OCI-LY3 (cell line): ENCODE measurements around the gene TREML4.

Experiments used
- H2AFZ ChIP-seq: fragments of 200-600, 300-600 bp; shearing (Covaris generic); 2 replicates; pipeline ENCODE4 v1.6.0; 2014; ENCODE audit warnings: antibody characterized with exemption, low read depth, low read length
- H3K27ac ChIP-seq: fragments of 200-600, 300-600 bp; sonication (generic); 2 replicates; pipeline ENCODE4 v1.5.1; 2014; ENCODE audit warnings: mild to moderate bottlenecking, low read length, moderate library complexity, mixed read lengths
- H3K27me3 ChIP-seq: fragments of 200-600, 300-600 bp; sonication (generic); 2 replicates; pipeline ENCODE4 v1.6.1; 2014; ENCODE audit warnings: low read depth, low read length, mixed read lengths
- H3K36me3 ChIP-seq: fragments of 200-600, 300-600 bp; sonication (generic); replicated peaks from 2 replicates; pipeline ENCODE3; 2014; ENCODE audit warnings: low read depth, low read length, mixed read lengths
- H3K4me1 ChIP-seq: fragments of 300-600, 200-600 bp; sonication (generic); 2 replicates; pipeline ENCODE4 v1.6.1; 2014; ENCODE audit warnings: low read length, mixed read lengths
- H3K4me2 ChIP-seq: fragments of 200-600, 300-600 bp; sonication (generic); 2 replicates; pipeline ENCODE4 v1.6.1; 2014; ENCODE audit warnings: low read length, mixed read lengths
- H3K4me3 ChIP-seq: fragments of 300-600, 200-600 bp; sonication (generic); 2 replicates; pipeline ENCODE4 v1.5.1; 2014; ENCODE audit warnings: antibody characterized with exemption, mild to moderate bottlenecking, low read length, moderate library complexity
- H3K79me2 ChIP-seq: fragments of 300-600, 200-600 bp; shearing (Covaris generic); 2 replicates; pipeline ENCODE4 v1.6.1; 2014; ENCODE audit warnings: mild to moderate bottlenecking, low read length, mixed read lengths
- H3K9ac ChIP-seq: fragments of 300-600, 200-600 bp; shearing (Covaris generic); 2 replicates; pipeline ENCODE4 v1.6.0; 2014; ENCODE audit warnings: mild to moderate bottlenecking, low read length, moderate library complexity
- H3K9me3 ChIP-seq: fragments of 200-600, 300-600 bp; shearing (Covaris generic); 2 replicates; pipeline ENCODE4 v1.6.1; 2014; ENCODE audit warnings: low read length, mixed read lengths; ENCODE audit not compliant: insufficient read depth
- H4K20me1 ChIP-seq: fragments of 200-600, 300-600 bp; sonication (generic); 2 replicates; pipeline ENCODE4 v1.6.1; 2016; ENCODE audit warnings: low read length, mixed read lengths; ENCODE audit not compliant: insufficient read depth
- EZH2phosphoT487 ChIP-seq: fragments of 200-600 bp; shearing (Covaris generic); IDR thresholded peaks from 2 replicates; pipeline ENCODE4 v1.6.1; 2018; ENCODE audit warnings: antibody characterized with exemption, mixed run types, low read depth
- TF ChIP-seq, protein P1 (sequence below): fragments of 200-600, 300-600 bp; sonication (generic); IDR thresholded peaks from 2 replicates; pipeline ENCODE4 v1.5.1; 2014; ENCODE audit warnings: antibody characterized with exemption, low read length, low read depth

Gene TREML4

DNA sequence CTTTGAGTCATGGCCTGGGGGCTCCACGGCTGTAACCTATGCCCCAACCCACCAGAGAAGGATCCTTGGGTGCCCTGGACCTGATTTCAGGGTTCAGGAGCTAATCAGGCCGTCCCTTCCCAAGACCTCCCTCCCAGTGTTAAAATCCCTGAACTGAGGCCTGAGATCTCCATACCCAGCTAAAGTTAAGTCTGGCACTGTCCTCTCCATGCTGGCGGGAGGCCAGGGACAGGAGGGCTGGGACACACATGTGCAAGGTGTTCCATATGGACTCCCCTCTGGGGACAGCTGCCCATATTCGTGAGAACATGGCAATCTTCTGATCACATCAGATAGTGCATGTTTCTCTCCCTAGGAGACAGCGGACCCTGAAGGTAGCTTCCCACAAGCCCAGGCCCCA is 11.5 kb upstream of the TREML4 start:
- no peaks in the 10 kb centered on the region for H3K4me1 ChIP-seq
- TF ChIP-seq, protein P1, sequence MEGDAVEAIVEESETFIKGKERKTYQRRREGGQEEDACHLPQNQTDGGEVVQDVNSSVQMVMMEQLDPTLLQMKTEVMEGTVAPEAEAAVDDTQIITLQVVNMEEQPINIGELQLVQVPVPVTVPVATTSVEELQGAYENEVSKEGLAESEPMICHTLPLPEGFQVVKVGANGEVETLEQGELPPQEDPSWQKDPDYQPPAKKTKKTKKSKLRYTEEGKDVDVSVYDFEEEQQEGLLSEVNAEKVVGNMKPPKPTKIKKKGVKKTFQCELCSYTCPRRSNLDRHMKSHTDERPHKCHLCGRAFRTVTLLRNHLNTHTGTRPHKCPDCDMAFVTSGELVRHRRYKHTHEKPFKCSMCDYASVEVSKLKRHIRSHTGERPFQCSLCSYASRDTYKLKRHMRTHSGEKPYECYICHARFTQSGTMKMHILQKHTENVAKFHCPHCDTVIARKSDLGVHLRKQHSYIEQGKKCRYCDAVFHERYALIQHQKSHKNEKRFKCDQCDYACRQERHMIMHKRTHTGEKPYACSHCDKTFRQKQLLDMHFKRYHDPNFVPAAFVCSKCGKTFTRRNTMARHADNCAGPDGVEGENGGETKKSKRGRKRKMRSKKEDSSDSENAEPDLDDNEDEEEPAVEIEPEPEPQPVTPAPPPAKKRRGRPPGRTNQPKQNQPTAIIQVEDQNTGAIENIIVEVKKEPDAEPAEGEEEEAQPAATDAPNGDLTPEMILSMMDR: no peak
- TF ChIP-seq EZH2phosphoT487: no peak
- H3K4me2 ChIP-seq: no peak overlapping the region
- no peak overlapping the region for H3K27ac ChIP-seq
- peaks cover 6% of the 10 kb centered on the region for H3K36me3 ChIP-seq
- H3K27me3 ChIP-seq: no peaks in the 10 kb centered on the region
- no peaks in the 10 kb centered on the region for H4K20me1 ChIP-seq
- peaks cover 25% of the 10 kb centered on the region for H3K9me3 ChIP-seq
- no peak overlapping the region for H3K9ac ChIP-seq
- no peaks in the 10 kb centered on the region for H3K79me2 ChIP-seq
- no peak overlapping the region for H3K4me3 ChIP-seq
- no peak overlapping the region for H2AFZ ChIP-seq

DNA sequence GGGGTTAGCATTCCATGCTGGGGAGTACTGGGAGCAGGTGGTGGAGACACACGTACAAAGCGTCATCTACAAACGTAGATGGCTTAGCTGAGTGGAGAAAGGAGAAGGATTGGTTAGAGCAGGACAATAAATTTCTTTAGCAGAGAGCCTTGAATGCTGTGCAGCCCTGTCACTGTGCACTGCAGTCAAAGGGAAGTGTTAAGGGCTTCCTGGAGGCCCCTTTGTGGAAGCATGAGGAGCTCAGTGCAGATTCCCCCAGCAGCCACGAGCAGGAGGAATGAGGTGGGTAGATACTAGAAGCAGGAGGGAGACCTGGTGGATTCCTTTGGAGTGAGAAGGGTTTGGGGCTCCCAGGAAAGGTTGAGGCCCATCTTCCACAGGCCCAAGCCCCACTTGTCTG is 6.1 kb upstream of the TREML4 start:
- Histone ChIP-seq H3K4me1 (no peaks in the 10 kb centered on the region), H3K79me2 (no peaks in the 10 kb centered on the region), H3K9ac (no peak overlapping the region), H2AFZ (no peak overlapping the region), H3K27ac (no peak overlapping the region), H3K4me2 (no peak overlapping the region), H3K27me3 (no peaks in the 10 kb centered on the region; the same call in 1 of the 2 replicates), H3K36me3 (no peaks in the 10 kb centered on the region), H4K20me1 (no peaks in the 10 kb centered on the region), H3K4me3 (no peak overlapping the region), H3K9me3 (no peaks in the 10 kb centered on the region)
- TF ChIP-seq, protein P1: no peak
- no peak for TF ChIP-seq EZH2phosphoT487

DNA sequence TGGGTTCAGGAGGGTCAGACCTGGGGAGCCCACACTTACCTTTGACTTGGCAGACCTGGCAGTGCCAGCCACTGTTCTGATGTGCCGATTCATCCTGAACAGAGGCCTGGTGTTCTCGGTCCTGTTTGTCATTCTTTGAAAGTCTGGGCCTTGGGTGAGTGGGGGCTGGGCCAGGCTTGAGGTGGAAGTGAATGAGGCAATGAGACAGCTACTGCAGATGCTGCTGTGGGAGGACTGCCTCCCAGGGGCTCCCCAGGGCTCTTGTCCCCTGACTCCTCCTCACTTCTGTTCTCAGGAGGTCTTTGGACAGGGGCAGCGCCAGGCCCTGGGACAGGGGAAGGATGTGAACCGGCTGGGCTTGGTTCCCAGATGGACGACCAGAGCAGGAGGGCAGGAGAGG is 5.6 kb upstream of the TREML4 start:
- no peaks in the 10 kb centered on the region for H3K9me3 ChIP-seq
- no peak overlapping the region for H2AFZ ChIP-seq
- no peak overlapping the region for H3K4me2 ChIP-seq
- no peak overlapping the region for H3K9ac ChIP-seq
- H3K36me3 ChIP-seq: no peaks in the 10 kb centered on the region
- no peak overlapping the region for H3K4me3 ChIP-seq
- TF ChIP-seq, protein P1: no peak
- no peak for TF ChIP-seq EZH2phosphoT487
- no peak overlapping the region for H3K27ac ChIP-seq
- no peaks in the 10 kb centered on the region for H3K79me2 ChIP-seq
- H3K27me3 ChIP-seq: no peaks in the 10 kb centered on the region; the same call in 1 of the 2 replicates
- H4K20me1 ChIP-seq: no peaks in the 10 kb centered on the region
- no peaks in the 10 kb centered on the region for H3K4me1 ChIP-seq

GRCh38 chr6:41224800-41225199 is 3.3 kb upstream of the TREML4 start:
- H3K27me3 ChIP-seq: no peaks in the 10 kb centered on the region; the same call in 1 of the 2 replicates
- no peak overlapping the region for H3K4me2 ChIP-seq
- H3K27ac ChIP-seq: no peak overlapping the region
- no peak overlapping the region for H3K4me3 ChIP-seq
- H3K9me3 ChIP-seq: no peaks in the 10 kb centered on the region
- no peaks in the 10 kb centered on the region for H3K79me2 ChIP-seq
- no peaks in the 10 kb centered on the region for H3K36me3 ChIP-seq
- H2AFZ ChIP-seq: no peak overlapping the region; the same call in 1 of the 2 replicates
- TF ChIP-seq, protein P1: no peak
- TF ChIP-seq EZH2phosphoT487: no peak
- peaks cover 6% of the 10 kb centered on the region; the same call in 1 of the 2 replicates for H3K4me1 ChIP-seq
- H4K20me1 ChIP-seq: no peaks in the 10 kb centered on the region
- H3K9ac ChIP-seq: no peak overlapping the region
